ENCODE data around the gene RNF26. TPM values are rescaled to one million over a fixed set of nuclear protein-coding genes. Genes with fewer than 3 reads are reported as not detected.
A peak's percentile ranks its signal among the peaks of the same experiment; 100 is the strongest.

The RNF26 gene
- total RNA-seq, 1 experiment from 2014 or later: 19.2 TPM

DNA sequence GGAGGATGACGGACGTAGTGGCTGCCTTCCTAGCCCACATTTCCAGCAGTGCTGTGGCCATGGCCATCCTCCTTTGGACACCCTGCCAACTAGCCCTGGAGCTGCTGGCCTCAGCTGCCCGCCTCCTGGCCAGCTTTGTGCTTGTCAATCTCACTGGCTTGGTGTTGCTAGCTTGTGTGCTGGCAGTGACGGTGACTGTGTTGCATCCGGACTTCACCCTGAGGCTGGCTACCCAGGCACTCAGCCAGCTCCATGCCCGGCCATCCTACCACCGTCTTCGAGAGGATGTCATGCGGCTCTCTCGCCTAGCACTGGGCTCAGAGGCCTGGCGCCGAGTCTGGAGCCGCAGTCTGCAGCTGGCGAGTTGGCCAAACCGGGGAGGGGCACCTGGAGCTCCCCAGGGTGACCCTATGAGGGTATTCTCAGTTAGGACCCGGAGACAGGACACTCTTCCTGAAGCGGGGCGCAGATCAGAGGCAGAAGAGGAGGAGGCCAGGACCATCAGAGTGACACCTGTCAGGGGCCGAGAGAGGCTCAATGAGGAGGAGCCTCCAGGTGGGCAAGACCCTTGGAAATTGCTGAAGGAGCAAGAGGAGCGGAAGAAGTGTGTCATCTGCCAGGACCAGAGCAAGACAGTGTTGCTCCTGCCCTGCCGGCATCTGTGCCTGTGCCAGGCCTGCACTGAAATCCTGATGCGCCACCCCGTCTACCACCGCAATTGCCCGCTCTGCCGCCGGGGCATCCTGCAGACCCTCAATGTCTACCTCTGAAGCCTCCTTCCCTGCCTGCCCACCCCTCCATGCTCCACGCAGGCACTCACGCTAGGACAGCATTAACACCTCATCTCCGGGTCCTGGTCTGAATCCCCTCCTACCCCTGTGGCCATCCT lies 1.6 kb downstream of the RNF26 start:
- H3K4me1 Mint-ChIP-seq (ENCODE audit: insufficient read depth, unreplicated experiment): peaks cover 31% of the 10 kb centered on the region
- POLR2A ChIA-PET: interaction anchor here (0.7 to 0.9 kb wide), 2 partner anchors 20 to 46 kb away, joined by 3 read pairs; no protein-coding TSS in a partner anchor

DNA sequence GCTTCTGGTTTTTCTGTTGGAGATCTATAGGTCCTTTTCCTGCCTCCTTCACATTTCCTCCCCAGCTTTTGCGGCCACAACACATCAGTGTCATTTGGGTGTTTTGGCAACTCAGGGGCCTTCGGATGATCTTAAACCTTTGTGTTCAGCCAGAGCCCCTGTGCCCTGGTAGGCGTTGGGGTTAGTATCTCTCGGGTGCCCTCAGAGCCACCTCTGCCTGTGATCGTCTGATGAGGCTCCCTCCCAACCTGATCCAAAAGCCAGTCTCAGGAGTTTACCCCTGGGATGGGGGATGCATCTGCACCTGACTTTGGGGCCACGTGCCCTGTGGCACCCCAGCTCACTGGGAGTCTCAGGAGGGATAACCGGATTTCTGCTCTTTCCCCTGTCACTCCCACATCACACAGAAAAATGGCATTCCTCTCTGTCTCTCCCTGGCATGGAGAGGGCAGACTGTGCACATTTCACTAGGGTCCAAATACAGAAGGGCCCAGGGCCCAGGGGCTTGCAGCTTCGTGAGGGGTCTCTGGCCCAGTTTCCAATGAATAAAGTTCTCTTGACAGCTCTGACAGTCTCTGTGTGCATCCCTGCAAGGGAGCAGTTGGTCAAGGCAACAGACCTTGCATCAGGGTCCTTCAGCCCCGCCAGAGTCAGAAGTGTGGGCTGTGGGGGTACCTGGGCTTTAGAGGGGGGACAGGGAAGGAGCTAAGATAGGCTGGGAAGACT lies 2.6 kb downstream of the RNF26 start:
- H3K9me3 Mint-ChIP-seq (ENCODE audit: unreplicated experiment): no peaks in the 10 kb centered on the region
- TF ChIP-seq, protein P1, sequence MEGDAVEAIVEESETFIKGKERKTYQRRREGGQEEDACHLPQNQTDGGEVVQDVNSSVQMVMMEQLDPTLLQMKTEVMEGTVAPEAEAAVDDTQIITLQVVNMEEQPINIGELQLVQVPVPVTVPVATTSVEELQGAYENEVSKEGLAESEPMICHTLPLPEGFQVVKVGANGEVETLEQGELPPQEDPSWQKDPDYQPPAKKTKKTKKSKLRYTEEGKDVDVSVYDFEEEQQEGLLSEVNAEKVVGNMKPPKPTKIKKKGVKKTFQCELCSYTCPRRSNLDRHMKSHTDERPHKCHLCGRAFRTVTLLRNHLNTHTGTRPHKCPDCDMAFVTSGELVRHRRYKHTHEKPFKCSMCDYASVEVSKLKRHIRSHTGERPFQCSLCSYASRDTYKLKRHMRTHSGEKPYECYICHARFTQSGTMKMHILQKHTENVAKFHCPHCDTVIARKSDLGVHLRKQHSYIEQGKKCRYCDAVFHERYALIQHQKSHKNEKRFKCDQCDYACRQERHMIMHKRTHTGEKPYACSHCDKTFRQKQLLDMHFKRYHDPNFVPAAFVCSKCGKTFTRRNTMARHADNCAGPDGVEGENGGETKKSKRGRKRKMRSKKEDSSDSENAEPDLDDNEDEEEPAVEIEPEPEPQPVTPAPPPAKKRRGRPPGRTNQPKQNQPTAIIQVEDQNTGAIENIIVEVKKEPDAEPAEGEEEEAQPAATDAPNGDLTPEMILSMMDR (IDR thresholded peaks at IDR 0.05; ENCODE audit: unreplicated experiment): no peak
- DNase-seq (ENCODE audit: unreplicated experiment): no peak
- no TSS peak for BruUV-seq (replicated peaks)
- ChIA-PET POLR2A (interaction anchor here (0.6 to 1.6 kb wide), 5 partner anchors 11 to 243 kb away, joined by 3 to 6 read pairs (median 3); no protein-coding TSS in a partner anchor), CTCF (interaction anchor here (0.6 to 5.9 kb wide), 18 partner anchors 9 to 772 kb away, joined by 3 to 49 read pairs (median 5); partner anchors contain the start of genes CBL, HMBS and MFRP)
- H3K27me3 Mint-ChIP-seq (ENCODE audit: insufficient read depth, unreplicated experiment): peaks cover 11% of the 10 kb centered on the region
- intact Hi-C loops (cut with micrococcal nuclease): no loop called here
- peaks cover 8% of the 10 kb centered on the region for H3K36me3 Mint-ChIP-seq (ENCODE audit: insufficient read depth, unreplicated experiment)
- H3K27ac Mint-ChIP-seq (ENCODE audit: low read depth, unreplicated experiment): no peak overlapping the region
- peak overlapping the region; percentile 42 for H3K4me3 Mint-ChIP-seq (ENCODE audit: unreplicated experiment)
- peaks cover 31% of the 10 kb centered on the region for H3K4me1 Mint-ChIP-seq (ENCODE audit: insufficient read depth, unreplicated experiment)

More for the DNA sequence above, 1.6 kb downstream of the RNF26 start:
- H3K36me3 Mint-ChIP-seq (ENCODE audit: insufficient read depth, unreplicated experiment): peaks cover 8% of the 10 kb centered on the region
- H3K27ac Mint-ChIP-seq (ENCODE audit: low read depth, unreplicated experiment): no peak overlapping the region
- H3K4me3 Mint-ChIP-seq (ENCODE audit: unreplicated experiment): peak overlapping the region; percentile 86
- TF ChIP-seq, protein P1 (IDR thresholded peaks at IDR 0.05; ENCODE audit: unreplicated experiment): no peak
- peak; percentile 42 for DNase-seq (ENCODE audit: unreplicated experiment)
- peaks cover 5% of the 10 kb centered on the region for H3K27me3 Mint-ChIP-seq (ENCODE audit: insufficient read depth, unreplicated experiment)
- CTCF ChIA-PET: interaction anchor here (0.6 to 5.9 kb wide), 9 partner anchors 9 to 647 kb away, joined by 3 to 49 read pairs (median 3); no protein-coding TSS in a partner anchor
- intact Hi-C loops (cut with micrococcal nuclease): no loop called here
- H3K9me3 Mint-ChIP-seq (ENCODE audit: unreplicated experiment): no peaks in the 10 kb centered on the region
- BruUV-seq (replicated peaks): no TSS peak

DNA sequence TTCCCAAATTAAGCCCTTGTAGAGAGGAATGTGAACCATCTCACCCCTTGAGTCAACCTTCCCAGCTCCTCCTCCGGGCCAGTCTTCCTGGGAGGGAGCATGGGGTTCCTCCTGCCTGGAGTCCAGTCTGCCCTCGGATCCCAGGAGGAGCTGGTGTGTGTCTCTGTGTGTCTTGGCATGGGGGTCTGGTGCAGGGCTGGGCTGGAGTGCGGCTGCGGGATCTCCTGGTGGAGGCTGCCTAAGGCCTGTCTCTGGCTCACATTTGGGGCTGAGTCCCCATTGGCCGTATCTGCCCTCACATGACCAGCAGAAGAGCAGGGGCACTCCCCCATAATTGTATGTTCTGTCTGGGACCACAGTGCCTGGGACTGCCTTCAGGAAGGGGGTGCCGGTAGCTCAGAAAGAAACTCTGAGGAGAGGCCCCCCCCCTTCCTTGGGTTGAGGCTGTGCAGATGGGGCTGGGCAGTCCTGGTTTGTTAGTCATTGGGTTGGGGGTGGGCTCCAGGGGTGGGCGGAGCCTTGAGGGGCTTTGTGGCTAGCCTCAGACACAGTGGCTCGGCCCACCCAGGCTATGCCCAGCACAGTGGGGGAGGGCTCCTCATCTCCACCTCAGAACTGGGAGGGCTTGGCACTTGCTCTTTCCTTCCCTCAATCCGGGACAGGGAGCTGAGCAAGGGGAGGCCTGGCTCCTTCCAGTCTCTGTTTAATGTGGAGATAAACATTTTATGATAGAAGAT lies 3.4 kb downstream of the RNF26 start:
- Mint-ChIP-seq H3K27me3 (ENCODE audit: insufficient read depth, unreplicated experiment) (peaks cover 11% of the 10 kb centered on the region), H3K4me1 (ENCODE audit: insufficient read depth, unreplicated experiment) (peaks cover 31% of the 10 kb centered on the region), H3K4me3 (ENCODE audit: unreplicated experiment) (no peak overlapping the region), H3K36me3 (ENCODE audit: insufficient read depth, unreplicated experiment) (peaks cover 8% of the 10 kb centered on the region), H3K27ac (ENCODE audit: low read depth, unreplicated experiment) (no peak overlapping the region), H3K9me3 (ENCODE audit: unreplicated experiment) (no peaks in the 10 kb centered on the region)
- intact Hi-C loops (cut with micrococcal nuclease): no loop called here
- POLR2A ChIA-PET: interaction anchor here (0.6 to 1.6 kb wide), 10 partner anchors 12 to 433 kb away, joined by 3 to 6 read pairs (median 3); partner anchors contain the start of gene USP2
- TF ChIP-seq, protein P1 (IDR thresholded peaks at IDR 0.05; ENCODE audit: unreplicated experiment): no peak
- DNase-seq (ENCODE audit: unreplicated experiment): no peak
- no TSS peak for BruUV-seq (replicated peaks)
- CTCF ChIA-PET: interaction anchor here (0.5 to 5.9 kb wide), 39 partner anchors 9 to 1430 kb away, joined by 3 to 49 read pairs (median 4); partner anchors contain the start of genes CBL, HMBS, MFRP and TRAPPC4

Measured in MCF 10A (cell line).